AG10803 (cell line): ENCODE data around the gene PIWIL1.

Experiments
- DNase-seq: peaks from one replicate; pipeline ENCODE4 v3.0.0; 2010; ENCODE audit warnings: low read depth
- H3K4me3 ChIP-seq: 2 replicates; pipeline ENCODE4 v1.5.1; 2011; ENCODE audit warnings: mild to moderate bottlenecking, low read length, control low read depth
- CTCF ChIP-seq: conservative IDR thresholded peaks from 2 replicates; pipeline ENCODE4 v1.5.1; 2011; ENCODE audit warnings: mild to moderate bottlenecking, low read length, control low read depth, inconsistent platforms

The PIWIL1 gene

GRCh38 chr12:130347588-130347987 is 9.9 kb downstream of the PIWIL1 start:
- no peak for DNase-seq
- no peak overlapping the region for H3K4me3 ChIP-seq
- TF ChIP-seq CTCF, result no peak

- no peak for DNase-seq
- no peak for TF ChIP-seq CTCF
- H3K4me3 ChIP-seq, result no peak overlapping the region
Measured at GRCh38 chr12:130350715-130351114, 13.0 kb downstream of the PIWIL1 start.

GRCh38 chr12:130351326-130351725 is 13.6 kb downstream of the PIWIL1 start:
- no peak for DNase-seq
- no peak overlapping the region for H3K4me3 ChIP-seq
- TF ChIP-seq CTCF, result no peak

GRCh38 chr12:130353081-130353480 is 15.4 kb downstream of the PIWIL1 start:
- H3K4me3 ChIP-seq, result no peak overlapping the region
- no peak for TF ChIP-seq CTCF
- no peak for DNase-seq

- H3K4me3 ChIP-seq, result no peak overlapping the region
- no peak for DNase-seq
- TF ChIP-seq CTCF, result no peak
Measured at GRCh38 chr12:130354407-130354806, 16.7 kb downstream of the PIWIL1 start.

- H3K4me3 ChIP-seq, result no peak overlapping the region
- no peak for TF ChIP-seq CTCF
- DNase-seq, result no peak
Measured at GRCh38 chr12:130356222-130356621, 18.5 kb downstream of the PIWIL1 start.

- no peak for DNase-seq
- TF ChIP-seq CTCF, result no peak
- no peak overlapping the region for H3K4me3 ChIP-seq
Measured at GRCh38 chr12:130357241-130357640, 19.6 kb downstream of the PIWIL1 start.
